ENCODE results near the gene HPCAL1.

Gene HPCAL1

GRCh38 chr2:10397878-10398277 is 95.2 kb downstream of the HPCAL1 start:
- Histone ChIP-seq H3K9ac (ENCODE audit: low read depth, low read length, poor library complexity, severe bottlenecking) (no peak overlapping the region), H3K9me3 (ENCODE audit: insufficient read depth, low read depth, low read length) (no peaks in the 10 kb centered on the region), H3K4me2 (ENCODE audit: low read depth, low read length, poor library complexity, severe bottlenecking) (no peak overlapping the region), H4K20me1 (ENCODE audit: insufficient read depth, low read length, poor library complexity, severe bottlenecking) (no peaks in the 10 kb centered on the region), H3K27me3 (ENCODE audit: insufficient read depth, low read length, poor library complexity, severe bottlenecking) (no peaks in the 10 kb centered on the region), H2AFZ (ENCODE audit: low read length) (no peak overlapping the region), H3K9me2 (replicated peaks; ENCODE audit: low read depth, low read length) (no peaks in the 10 kb centered on the region), H3K36me3 (ENCODE audit: insufficient read depth, low read length) (peaks cover 11% of the 10 kb centered on the region; the same call in 1 of the 2 replicates), H3K79me2 (ENCODE audit: insufficient read depth, low read length) (peaks cover 47% of the 10 kb centered on the region; the same call in 1 of the 2 replicates), H3F3A (ENCODE audit: low read depth) (no peaks in the 10 kb centered on the region), H3K4me1 (ENCODE audit: insufficient read depth, low read length, poor library complexity, severe bottlenecking) (peaks cover 29% of the 10 kb centered on the region), H3K4me3 (ENCODE audit: low read length, poor library complexity, severe bottlenecking) (no peak overlapping the region)
- TF ChIP-seq CTCF (conservative IDR thresholded peaks at IDR 0.05; ENCODE audit: low read length) (no peak), EZH2phosphoT487 (IDR thresholded peaks at IDR 0.05; ENCODE audit: borderline replicate concordance) (no peak)

- peaks cover 41% of the 10 kb centered on the region; the same call in 1 of the 2 replicates for H3K79me2 ChIP-seq (ENCODE audit: insufficient read depth, low read length)
- H3K4me2 ChIP-seq (ENCODE audit: low read depth, low read length, poor library complexity, severe bottlenecking), result no peak overlapping the region
- TF ChIP-seq EZH2phosphoT487 (IDR thresholded peaks at IDR 0.05; ENCODE audit: borderline replicate concordance) (no peak), CTCF (conservative IDR thresholded peaks at IDR 0.05; ENCODE audit: low read length) (no peak)
These were observed 95.8 kb downstream of the HPCAL1 start for GRCh38 chr2:10398496-10398895.

GRCh38 chr2:10399358-10399757 is 96.7 kb downstream of the HPCAL1 start:
- H3K79me2 ChIP-seq (ENCODE audit: insufficient read depth, low read length), result peaks cover 33% of the 10 kb centered on the region; the same call in 1 of the 2 replicates
- no peaks in the 10 kb centered on the region for H3K9me2 ChIP-seq (replicated peaks; ENCODE audit: low read depth, low read length)
- H3K4me1 ChIP-seq (ENCODE audit: insufficient read depth, low read length, poor library complexity, severe bottlenecking), result peaks cover 23% of the 10 kb centered on the region
- no peaks in the 10 kb centered on the region for H3F3A ChIP-seq (ENCODE audit: low read depth)
- no peak overlapping the region for H3K4me2 ChIP-seq (ENCODE audit: low read depth, low read length, poor library complexity, severe bottlenecking)
- no peaks in the 10 kb centered on the region for H4K20me1 ChIP-seq (ENCODE audit: insufficient read depth, low read length, poor library complexity, severe bottlenecking)
- no peak overlapping the region for H2AFZ ChIP-seq (ENCODE audit: low read length)
- no peak overlapping the region for H3K4me3 ChIP-seq (ENCODE audit: low read length, poor library complexity, severe bottlenecking)
- H3K27me3 ChIP-seq (ENCODE audit: insufficient read depth, low read length, poor library complexity, severe bottlenecking), result no peaks in the 10 kb centered on the region
- TF ChIP-seq CTCF (conservative IDR thresholded peaks at IDR 0.05; ENCODE audit: low read length) (no peak), EZH2phosphoT487 (IDR thresholded peaks at IDR 0.05; ENCODE audit: borderline replicate concordance) (no peak)
- H3K36me3 ChIP-seq (ENCODE audit: insufficient read depth, low read length), result peaks cover 18% of the 10 kb centered on the region; the same call in 1 of the 2 replicates
- no peak overlapping the region for H3K9ac ChIP-seq (ENCODE audit: low read depth, low read length, poor library complexity, severe bottlenecking)
- H3K9me3 ChIP-seq (ENCODE audit: insufficient read depth, low read depth, low read length), result no peaks in the 10 kb centered on the region

More at GRCh38 chr2:10398496-10398895, 95.8 kb downstream of the HPCAL1 start:
- no peaks in the 10 kb centered on the region for H3F3A ChIP-seq (ENCODE audit: low read depth)
- no peaks in the 10 kb centered on the region for H4K20me1 ChIP-seq (ENCODE audit: insufficient read depth, low read length, poor library complexity, severe bottlenecking)
- H3K27me3 ChIP-seq (ENCODE audit: insufficient read depth, low read length, poor library complexity, severe bottlenecking), result no peaks in the 10 kb centered on the region
- no peaks in the 10 kb centered on the region for H3K9me3 ChIP-seq (ENCODE audit: insufficient read depth, low read depth, low read length)
- no peak overlapping the region for H2AFZ ChIP-seq (ENCODE audit: low read length)
- no peak overlapping the region for H3K4me3 ChIP-seq (ENCODE audit: low read length, poor library complexity, severe bottlenecking)
- no peak overlapping the region for H3K9ac ChIP-seq (ENCODE audit: low read depth, low read length, poor library complexity, severe bottlenecking)
- peaks cover 23% of the 10 kb centered on the region for H3K4me1 ChIP-seq (ENCODE audit: insufficient read depth, low read length, poor library complexity, severe bottlenecking)
- no peaks in the 10 kb centered on the region for H3K9me2 ChIP-seq (replicated peaks; ENCODE audit: low read depth, low read length)
- peaks cover 11% of the 10 kb centered on the region; the same call in 1 of the 2 replicates for H3K36me3 ChIP-seq (ENCODE audit: insufficient read depth, low read length)

All from Loucy (cell line).